Endothelial cell of umbilical vein (primary cell): Measurements from ENCODE around the gene MAN1A2.
A peak's percentile ranks its signal among the peaks of the same experiment; 100 is the strongest.

Experiments used
- EZH2 ChIP-seq: IDR thresholded peaks from 2 replicates; pipeline ENCODE4 v1.6.1; 2012; ENCODE audit warnings: borderline replicate concordance, low read depth, mild to moderate bottlenecking, moderate library complexity, low read length, inconsistent platforms; ENCODE audit not compliant: severe bottlenecking
- POLR2A ChIP-seq: IDR thresholded peaks from 2 replicates; pipeline ENCODE4 v1.6.1; 2012; ENCODE audit warnings: low read depth, mild to moderate bottlenecking, control low read depth, low read length
- POLR2AphosphoS5 ChIP-seq: IDR thresholded peaks from 2 replicates; pipeline ENCODE4 v1.6.1; 2012; ENCODE audit warnings: low read depth, mild to moderate bottlenecking, control low read depth, low read length, moderate library complexity; ENCODE audit not compliant: insufficient read depth
- TF ChIP-seq, protein P1 (sequence below), 2 donors: IDR thresholded peaks; 1 replicate in 1 of 2; 2 replicates in 1 of 2; pipeline ENCODE4 v1.5.1; 2011; ENCODE audit warnings: low read length in 2 of 2, mild to moderate bottlenecking in 2 of 2, moderate library complexity in 2 of 2, control low read depth in 1 of 2, inconsistent platforms in 1 of 2, low read depth in 1 of 2; ENCODE audit not compliant: insufficient read depth in 1 of 2; ENCODE audit errors: extremely low read depth in 1 of 2

DNA sequence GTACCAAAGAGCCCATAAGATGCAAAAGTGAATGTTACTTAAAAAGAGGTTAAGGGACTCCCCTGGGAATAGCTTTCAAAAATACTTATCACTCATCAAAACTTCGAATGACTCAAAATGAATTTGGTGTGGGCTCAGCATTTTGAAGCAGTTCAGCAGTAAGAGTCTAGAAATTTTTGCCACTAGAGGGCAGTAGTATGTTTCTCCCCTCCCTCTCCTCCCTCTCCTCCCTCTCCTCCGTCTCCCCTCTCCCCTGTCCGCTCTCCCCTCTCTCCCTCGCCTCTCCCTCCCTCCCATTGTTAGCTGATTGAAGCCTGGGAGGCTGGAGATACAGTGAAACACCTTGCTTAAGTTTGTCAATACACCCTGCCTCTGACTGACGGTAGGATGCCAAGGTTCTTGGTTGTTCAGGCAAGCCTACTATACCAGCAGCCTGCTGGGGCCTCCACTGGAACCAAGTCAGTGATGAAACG lies 167.8 kb downstream of the MAN1A2 start:
- no peak for TF ChIP-seq POLR2AphosphoS5
- TF ChIP-seq, protein P1, sequence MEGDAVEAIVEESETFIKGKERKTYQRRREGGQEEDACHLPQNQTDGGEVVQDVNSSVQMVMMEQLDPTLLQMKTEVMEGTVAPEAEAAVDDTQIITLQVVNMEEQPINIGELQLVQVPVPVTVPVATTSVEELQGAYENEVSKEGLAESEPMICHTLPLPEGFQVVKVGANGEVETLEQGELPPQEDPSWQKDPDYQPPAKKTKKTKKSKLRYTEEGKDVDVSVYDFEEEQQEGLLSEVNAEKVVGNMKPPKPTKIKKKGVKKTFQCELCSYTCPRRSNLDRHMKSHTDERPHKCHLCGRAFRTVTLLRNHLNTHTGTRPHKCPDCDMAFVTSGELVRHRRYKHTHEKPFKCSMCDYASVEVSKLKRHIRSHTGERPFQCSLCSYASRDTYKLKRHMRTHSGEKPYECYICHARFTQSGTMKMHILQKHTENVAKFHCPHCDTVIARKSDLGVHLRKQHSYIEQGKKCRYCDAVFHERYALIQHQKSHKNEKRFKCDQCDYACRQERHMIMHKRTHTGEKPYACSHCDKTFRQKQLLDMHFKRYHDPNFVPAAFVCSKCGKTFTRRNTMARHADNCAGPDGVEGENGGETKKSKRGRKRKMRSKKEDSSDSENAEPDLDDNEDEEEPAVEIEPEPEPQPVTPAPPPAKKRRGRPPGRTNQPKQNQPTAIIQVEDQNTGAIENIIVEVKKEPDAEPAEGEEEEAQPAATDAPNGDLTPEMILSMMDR (IDR thresholded peaks at IDR 0.05; ENCODE audit: extremely low read depth in 1 of 2, insufficient read depth in 1 of 2, low read depth in 1 of 2, low read length in 2 of 2), result peak; percentile 50 to 74
- no peak for TF ChIP-seq EZH2
- no peak for TF ChIP-seq POLR2A
